Activated CD4-positive, alpha-beta memory T cell treated with anti-CD3 and anti-CD28 coated beads, Interleukin-2, amount 10 ng/mL, durations not matched to agents 7 days and 5 days (primary cell): Measurements from ENCODE around the gene UNC13A. TPM values are rescaled to one million over a fixed set of nuclear protein-coding genes. Genes with fewer than 3 reads are reported as not detected.

Experiments used
- CTCF ChIA-PET: fragments of 350-600 bp; sonication (Branson Sonifier 250); formaldehyde crosslinking; loops from one replicate; lab custom pipeline; 2021; ENCODE audit warnings: antibody characterized with exemption, inconsistent platforms; lab: Charles Lee
- POLR2A ChIA-PET: fragments of 350-600 bp; sonication (Branson Sonifier 250); formaldehyde crosslinking; loops from one replicate; lab custom pipeline; 2021; ENCODE audit warnings: antibody characterized with exemption; lab: Charles Lee
- DNase-seq: peaks from one replicate; pipeline ENCODE4 v3.0.0-alpha.2; 2020
- H3K27ac Mint-ChIP-seq: one replicate; pipeline ENCODE4 v1.8.0; 2021; ENCODE audit warnings: mild to moderate bottlenecking, mixed read lengths
- H3K27me3 Mint-ChIP-seq: one replicate; pipeline ENCODE4 v1.8.0; 2021; ENCODE audit warnings: mixed read lengths
- H3K36me3 Mint-ChIP-seq: one replicate; pipeline ENCODE4 v1.8.0; 2021; ENCODE audit warnings: low read depth, mixed read lengths
- H3K4me1 Mint-ChIP-seq: one replicate; pipeline ENCODE4 v1.8.0; 2021; ENCODE audit warnings: mixed read lengths
- H3K4me3 Mint-ChIP-seq: one replicate; pipeline ENCODE4 v1.8.0; 2021; ENCODE audit warnings: mild to moderate bottlenecking, mixed read lengths
- H3K9me3 Mint-ChIP-seq: one replicate; pipeline ENCODE4 v1.8.0; 2021; ENCODE audit warnings: mixed read lengths
- total RNA-seq, 2 experiments: library from RNA; stranded (reverse); gene quantifications; one replicate each; pipeline ENCODE4 v1.2.3, GENCODE V29; 2021

Gene UNC13A
- total RNA-seq, 2 experiments from 2014 or later: 0.03 TPM; not detected in 1

DNA sequence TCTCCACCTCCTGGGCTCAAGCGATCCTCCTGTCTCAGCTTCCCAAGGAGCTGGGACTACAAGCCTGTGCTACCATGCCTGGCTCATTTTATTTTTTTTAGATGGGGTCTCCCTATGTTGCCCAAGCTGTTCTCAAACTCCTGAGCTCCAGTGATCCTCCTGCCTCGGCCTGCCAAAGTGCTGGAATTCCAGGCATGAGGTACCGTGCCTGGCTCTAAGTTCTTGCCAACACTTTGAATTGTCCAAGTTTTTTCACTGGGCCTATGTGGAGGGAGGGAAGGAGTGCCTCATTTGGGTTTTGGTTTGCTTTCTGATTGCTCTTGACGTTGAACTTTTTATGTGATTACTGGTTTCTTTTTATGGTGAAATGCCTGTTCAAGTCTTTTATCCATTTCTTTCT, 4.4 kb upstream of the UNC13A start:
- H3K4me3 Mint-ChIP-seq: no peak overlapping the region
- ChIA-PET CTCF (interaction anchor here (1.3 to 1.6 kb wide), 2 partner anchors 82 to 196 kb away, joined by 3 to 4 read pairs; no protein-coding TSS in a partner anchor), POLR2A (no interaction called here)
- DNase-seq: no peak
- no peak overlapping the region for H3K27ac Mint-ChIP-seq
- peaks cover 44% of the 10 kb centered on the region for H3K27me3 Mint-ChIP-seq
- H3K36me3 Mint-ChIP-seq: no peaks in the 10 kb centered on the region
- H3K4me1 Mint-ChIP-seq: peaks cover 4% of the 10 kb centered on the region
- no peaks in the 10 kb centered on the region for H3K9me3 Mint-ChIP-seq

DNA sequence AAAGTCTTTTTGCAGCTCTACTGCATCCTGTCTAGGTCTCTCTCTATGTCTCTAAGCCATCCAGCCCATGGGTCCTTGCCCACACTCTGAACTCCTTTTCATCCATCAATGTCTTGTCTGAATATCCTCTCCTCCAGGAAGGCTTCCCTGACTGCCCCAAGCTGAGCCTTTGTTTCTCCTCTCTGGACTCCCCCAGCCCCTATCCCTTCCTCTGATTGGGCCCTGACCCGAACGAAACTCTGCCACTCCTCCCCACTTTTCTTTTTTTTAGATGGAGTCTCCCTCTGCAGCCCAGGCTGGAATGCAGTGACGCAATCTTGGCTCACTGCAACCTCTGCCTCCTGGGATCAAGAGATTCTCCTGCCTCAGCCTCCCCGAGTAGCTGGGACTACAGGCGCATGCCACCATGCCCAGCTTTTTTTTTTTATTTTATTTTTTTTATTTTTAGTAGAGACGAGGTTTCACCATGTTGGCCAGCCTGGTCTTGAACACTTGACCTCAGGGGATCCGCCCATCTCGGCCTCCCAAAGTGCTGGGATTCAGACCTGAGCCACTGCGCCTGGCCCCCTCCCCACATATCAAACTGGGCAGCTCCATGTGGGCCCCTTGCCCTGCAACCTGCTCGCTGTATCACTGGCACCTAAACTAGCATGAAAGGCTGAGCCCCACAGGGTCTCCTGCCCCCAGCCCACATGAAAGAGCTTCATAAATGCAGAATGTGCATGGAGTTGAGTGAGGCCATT, 870 bp upstream of the UNC13A start:
- DNase-seq: no peak
- Mint-ChIP-seq H3K27ac (no peak overlapping the region), H3K36me3 (no peaks in the 10 kb centered on the region), H3K27me3 (peaks cover 62% of the 10 kb centered on the region), H3K4me1 (peaks cover 7% of the 10 kb centered on the region), H3K4me3 (no peak overlapping the region), H3K9me3 (no peaks in the 10 kb centered on the region)
- ChIA-PET POLR2A (no interaction called here), CTCF (no interaction called here)

DNA sequence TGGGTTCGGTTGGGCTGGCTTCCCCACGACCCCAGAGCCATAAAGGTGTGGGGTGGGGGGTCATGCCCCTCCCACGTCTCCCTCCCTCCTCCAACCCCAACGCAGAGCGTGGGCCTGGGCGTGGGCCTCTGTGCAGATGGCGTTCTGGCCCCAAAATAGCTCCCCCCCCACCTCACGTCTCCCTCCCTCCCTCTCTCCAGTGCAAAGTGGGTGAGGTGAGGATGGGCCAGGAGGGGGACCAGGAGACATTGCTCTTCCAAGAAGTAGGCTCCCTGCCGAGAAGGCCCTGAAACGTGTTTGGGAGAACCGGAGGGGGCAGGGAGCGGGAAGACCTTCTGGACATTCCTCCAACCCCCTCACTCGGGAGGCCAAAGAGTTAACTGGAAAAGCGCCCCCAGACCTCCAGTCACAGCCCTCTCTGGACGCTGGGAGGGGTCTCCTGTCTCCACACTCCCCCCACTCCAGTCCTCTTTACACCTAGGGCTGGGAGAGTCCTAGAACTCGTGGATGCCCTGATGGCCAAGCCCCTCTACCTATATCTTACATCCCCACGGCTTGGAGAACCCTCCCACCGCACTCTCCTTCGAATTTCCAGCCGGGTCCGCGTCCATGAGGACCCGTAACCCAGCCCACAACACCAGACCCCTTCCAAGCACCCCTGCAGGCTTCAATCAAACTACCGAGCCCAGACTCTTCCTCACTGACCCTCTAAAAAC, 855 bp downstream of the UNC13A start:
- no peaks in the 10 kb centered on the region for H3K9me3 Mint-ChIP-seq
- H3K27ac Mint-ChIP-seq: no peak overlapping the region
- no peak overlapping the region for H3K4me3 Mint-ChIP-seq
- peaks cover 7% of the 10 kb centered on the region for H3K4me1 Mint-ChIP-seq
- peaks cover 64% of the 10 kb centered on the region for H3K27me3 Mint-ChIP-seq
- ChIA-PET CTCF (no interaction called here), POLR2A (no interaction called here)
- H3K36me3 Mint-ChIP-seq: no peaks in the 10 kb centered on the region
- no peak for DNase-seq

DNA sequence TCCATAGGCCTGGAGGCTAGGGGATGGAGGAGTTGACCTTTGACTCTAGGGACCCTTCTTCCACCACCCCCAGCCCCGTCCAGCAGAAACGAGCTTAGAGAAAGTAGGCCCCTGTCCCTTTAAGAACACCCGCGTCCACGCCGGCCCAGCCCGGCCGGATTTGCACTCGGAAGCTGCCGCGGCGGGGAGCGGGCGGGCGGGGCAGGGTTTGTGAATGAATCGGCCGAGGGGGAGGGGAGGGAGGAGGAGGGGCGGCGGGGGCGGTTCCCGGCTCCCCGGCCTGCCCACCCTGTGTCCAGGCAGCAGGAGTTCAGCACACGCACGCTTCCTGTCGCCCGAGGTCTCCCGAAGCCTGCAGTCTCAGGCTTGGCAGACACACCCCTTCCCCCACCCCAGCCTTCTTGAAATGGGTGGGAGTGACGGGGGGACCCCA, 1.5 kb downstream of the UNC13A start:
- CTCF ChIA-PET: no interaction called here
- peaks cover 7% of the 10 kb centered on the region for H3K4me1 Mint-ChIP-seq
- no peak overlapping the region for H3K27ac Mint-ChIP-seq
- POLR2A ChIA-PET: no interaction called here
- peaks cover 63% of the 10 kb centered on the region for H3K27me3 Mint-ChIP-seq
- no peak for DNase-seq
- H3K36me3 Mint-ChIP-seq: no peaks in the 10 kb centered on the region
- H3K9me3 Mint-ChIP-seq: no peaks in the 10 kb centered on the region
- no peak overlapping the region for H3K4me3 Mint-ChIP-seq

- no peak overlapping the region for H3K4me3 Mint-ChIP-seq
- H3K27me3 Mint-ChIP-seq: peaks cover 66% of the 10 kb centered on the region
- DNase-seq: no peak
These were observed 2.1 kb downstream of the UNC13A start for GRCh38 chr19:17686023-17686521.

GRCh38 chr19:17685451-17686022, 2.6 kb downstream of the UNC13A start:
- peaks cover 12% of the 10 kb centered on the region for H3K4me1 Mint-ChIP-seq
- H3K36me3 Mint-ChIP-seq: no peaks in the 10 kb centered on the region
- DNase-seq: no peak
- H3K4me3 Mint-ChIP-seq: no peak overlapping the region
- POLR2A ChIA-PET: no interaction called here
- CTCF ChIA-PET: no interaction called here
- peaks cover 67% of the 10 kb centered on the region for H3K27me3 Mint-ChIP-seq
- no peaks in the 10 kb centered on the region for H3K9me3 Mint-ChIP-seq
- H3K27ac Mint-ChIP-seq: no peak overlapping the region

More at GRCh38 chr19:17686023-17686521, 2.1 kb downstream of the UNC13A start:
- ChIA-PET CTCF (no interaction called here), POLR2A (no interaction called here)
- Mint-ChIP-seq H3K9me3 (no peaks in the 10 kb centered on the region), H3K4me1 (peaks cover 11% of the 10 kb centered on the region), H3K27ac (no peak overlapping the region), H3K36me3 (no peaks in the 10 kb centered on the region)

DNA sequence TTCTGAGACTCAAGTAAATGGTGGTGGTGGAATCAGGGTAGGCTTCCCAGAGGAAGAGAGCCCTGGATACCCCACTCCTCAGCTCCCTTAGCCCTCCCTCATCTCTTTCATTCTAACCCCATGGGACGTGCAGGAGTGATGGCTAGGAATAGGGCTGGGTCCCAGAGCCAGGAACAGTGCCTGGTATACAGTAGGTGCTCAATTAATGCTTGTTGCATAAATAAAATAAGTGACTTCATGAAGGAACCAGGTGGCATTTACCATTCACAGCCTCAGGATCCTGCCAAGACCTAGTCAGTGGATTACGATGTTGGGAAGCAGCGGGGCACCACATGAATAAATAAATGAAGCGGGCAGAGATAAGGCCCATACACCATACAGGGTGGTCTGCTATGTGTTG, 3.9 kb downstream of the UNC13A start:
- Mint-ChIP-seq H3K36me3 (no peaks in the 10 kb centered on the region), H3K9me3 (no peaks in the 10 kb centered on the region), H3K27ac (no peak overlapping the region), H3K4me3 (no peak overlapping the region), H3K4me1 (peaks cover 23% of the 10 kb centered on the region), H3K27me3 (peaks cover 73% of the 10 kb centered on the region)
- POLR2A ChIA-PET: no interaction called here
- CTCF ChIA-PET: no interaction called here
- no peak for DNase-seq

- peaks cover 20% of the 10 kb centered on the region for H3K4me1 Mint-ChIP-seq
- H3K4me3 Mint-ChIP-seq: no peak overlapping the region
- DNase-seq: no peak
- CTCF ChIA-PET: interaction anchor here (0.9 kb wide), 1 partner anchor 234 kb away, joined by 5 read pairs; no protein-coding TSS in a partner anchor
- no peaks in the 10 kb centered on the region for H3K9me3 Mint-ChIP-seq
- H3K27me3 Mint-ChIP-seq: peaks cover 71% of the 10 kb centered on the region
- no peaks in the 10 kb centered on the region for H3K36me3 Mint-ChIP-seq
- POLR2A ChIA-PET: no interaction called here
- H3K27ac Mint-ChIP-seq: no peak overlapping the region
These were observed 5.1 kb downstream of the UNC13A start for GRCh38 chr19:17683078-17683477.

GRCh38 chr19:17682273-17682672, 5.9 kb downstream of the UNC13A start:
- ChIA-PET POLR2A (no interaction called here), CTCF (interaction anchor here (0.6 to 1.5 kb wide), 2 partner anchors 70 to 177 kb away, joined by 4 to 8 read pairs; partner anchors contain the start of gene RPL18A)
- Mint-ChIP-seq H3K9me3 (no peaks in the 10 kb centered on the region), H3K36me3 (no peaks in the 10 kb centered on the region), H3K4me1 (peaks cover 16% of the 10 kb centered on the region), H3K27me3 (peaks cover 70% of the 10 kb centered on the region), H3K27ac (no peak overlapping the region), H3K4me3 (no peak overlapping the region)
- no peak for DNase-seq

GRCh38 chr19:17681505-17682125, 6.5 kb downstream of the UNC13A start:
- peak; percentile 51 for DNase-seq
- Mint-ChIP-seq H3K4me1 (peaks cover 16% of the 10 kb centered on the region), H3K4me3 (no peak overlapping the region), H3K9me3 (no peaks in the 10 kb centered on the region), H3K27ac (no peak overlapping the region), H3K27me3 (peaks cover 67% of the 10 kb centered on the region), H3K36me3 (no peaks in the 10 kb centered on the region)
- CTCF ChIA-PET: interaction anchor here (0.6 to 1.5 kb wide), 2 partner anchors 71 to 178 kb away, joined by 4 to 8 read pairs; partner anchors contain the start of gene RPL18A
- POLR2A ChIA-PET: no interaction called here

DNA sequence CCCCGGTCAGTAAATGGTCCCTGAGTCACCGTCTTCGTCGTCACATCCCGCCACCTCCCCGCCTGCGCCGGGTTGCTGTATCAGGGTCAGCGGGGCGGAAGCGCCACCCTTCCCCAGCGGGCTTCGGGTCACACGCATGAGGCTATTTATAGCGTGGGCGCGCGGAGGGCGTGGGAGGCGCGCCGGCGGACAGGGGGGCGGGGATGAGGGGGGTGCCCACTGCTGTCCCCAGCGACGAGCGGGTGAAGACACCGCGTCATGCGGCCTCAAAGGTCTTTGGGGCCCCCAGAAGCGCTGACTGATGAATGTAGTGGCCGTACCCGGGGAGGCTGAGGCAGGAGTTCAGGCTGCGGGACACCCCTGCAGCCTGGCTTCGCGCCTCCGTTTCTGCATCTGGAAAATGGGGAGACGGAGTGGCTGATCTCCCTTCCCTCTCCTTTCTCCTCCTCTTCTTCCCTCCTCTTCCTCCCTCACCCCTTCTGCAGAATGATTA, 7.9 kb downstream of the UNC13A start:
- Mint-ChIP-seq H3K4me3 (peak overlapping the region; percentile 50), H3K4me1 (peaks cover 16% of the 10 kb centered on the region), H3K36me3 (no peaks in the 10 kb centered on the region), H3K9me3 (no peaks in the 10 kb centered on the region), H3K27me3 (peaks cover 60% of the 10 kb centered on the region), H3K27ac (no peak overlapping the region)
- ChIA-PET CTCF (no interaction called here), POLR2A (no interaction called here)
- peak; percentile 78 for DNase-seq

DNA sequence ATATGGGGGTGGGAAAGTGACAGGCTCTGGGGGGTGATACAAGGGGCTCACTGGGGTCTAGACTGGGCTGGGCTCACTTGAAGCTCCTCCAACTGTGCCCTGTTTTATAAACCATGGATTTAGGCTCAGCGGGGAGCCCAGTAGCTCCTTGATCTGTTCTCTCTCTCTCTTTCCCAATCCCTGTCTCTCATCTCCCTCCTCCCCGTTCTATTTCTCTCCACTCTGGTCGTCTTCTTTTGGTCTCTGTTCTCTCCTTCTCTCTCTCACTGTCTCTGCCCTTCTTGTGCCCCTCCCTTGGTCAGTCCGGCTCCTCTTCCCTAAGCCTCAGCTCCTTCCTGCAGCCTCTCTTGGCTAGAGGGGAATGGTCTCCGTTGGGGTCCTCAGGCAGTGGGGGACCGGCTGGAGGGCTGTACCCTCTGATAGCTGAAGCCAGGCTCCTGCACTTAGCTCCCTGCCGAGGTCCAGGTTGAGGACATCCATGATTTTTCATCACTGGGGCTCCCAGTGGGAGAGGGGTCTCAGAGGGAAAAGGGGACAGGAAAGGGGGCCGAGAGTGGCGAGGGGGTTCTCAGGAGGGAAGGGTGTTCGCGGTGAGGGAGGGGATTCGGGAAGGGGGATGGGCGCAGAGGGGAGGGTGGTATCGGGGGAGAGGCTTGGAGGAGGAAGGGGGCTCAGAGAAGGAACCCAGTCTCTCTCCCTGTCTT, 8.5 kb downstream of the UNC13A start:
- ChIA-PET CTCF (interaction anchor here (0.7 kb wide), 1 partner anchor 31 kb away, joined by 4 read pairs; no protein-coding TSS in a partner anchor), POLR2A (no interaction called here)
- DNase-seq: no peak
- H3K27me3 Mint-ChIP-seq: peaks cover 54% of the 10 kb centered on the region
- H3K4me3 Mint-ChIP-seq: peak overlapping the region; percentile 50
- peaks cover 16% of the 10 kb centered on the region for H3K4me1 Mint-ChIP-seq
- H3K27ac Mint-ChIP-seq: no peak overlapping the region
- H3K36me3 Mint-ChIP-seq: no peaks in the 10 kb centered on the region
- no peaks in the 10 kb centered on the region for H3K9me3 Mint-ChIP-seq
